Hepatocyte (in vitro differentiated cells): ENCODE results near the gene COL19A1. TPM values are rescaled to one million over a fixed set of nuclear protein-coding genes. Genes with fewer than 3 reads are reported as not detected.

Experiments used
- DNase-seq: peaks from one replicate; pipeline ENCODE4 v3.0.0-alpha.2; 2016; ENCODE audit warnings: low spot score
- H2AFZ ChIP-seq: fragments of 200-600 bp; sonication (generic); 2 replicates; pipeline ENCODE4 v1.6.0; 2016; ENCODE audit warnings: antibody characterized with exemption, mild to moderate bottlenecking
- H3K27ac ChIP-seq: fragments of 200-600 bp; sonication (generic); 2 replicates; pipeline ENCODE4 v1.5.1; 2016; ENCODE audit warnings: mild to moderate bottlenecking
- H3K27me3 ChIP-seq: fragments of 200-600 bp; sonication (generic); 2 replicates; pipeline ENCODE4 v1.6.1; 2016
- H3K36me3 ChIP-seq: fragments of 200-600 bp; sonication (generic); replicated peaks from 2 replicates; pipeline ENCODE4 v1.5.1; 2016; ENCODE audit warnings: low read depth; ENCODE audit not compliant: insufficient read depth
- H3K4me1 ChIP-seq: fragments of 200-600 bp; sonication (generic); 2 replicates; pipeline ENCODE4 v1.5.1; 2016; ENCODE audit warnings: mild to moderate bottlenecking, moderate library complexity; ENCODE audit not compliant: insufficient read depth
- H3K4me2 ChIP-seq: fragments of 200-600 bp; sonication (generic); 2 replicates; pipeline ENCODE4 v1.6.0; 2016
- H3K4me3 ChIP-seq: fragments of 200-600 bp; sonication (generic); 2 replicates; pipeline ENCODE4 v1.5.1; 2016; ENCODE audit warnings: mild to moderate bottlenecking
- H3K79me2 ChIP-seq: fragments of 200-600 bp; sonication (generic); 2 replicates; pipeline ENCODE4 v1.6.0; 2017; ENCODE audit warnings: mild to moderate bottlenecking
- H3K9me2 ChIP-seq: fragments of 200-600 bp; sonication (generic); replicated peaks from 2 replicates; pipeline ENCODE4 v1.6.0; 2017; ENCODE audit warnings: mild to moderate bottlenecking; ENCODE audit not compliant: insufficient read depth
- H3K9me3 ChIP-seq: fragments of 200-600 bp; sonication (generic); 2 replicates; pipeline ENCODE4 v1.5.1; 2016; ENCODE audit warnings: low read depth, mild to moderate bottlenecking
- H4K20me1 ChIP-seq: fragments of 200-600 bp; sonication (generic); 2 replicates; pipeline ENCODE4 v1.6.0; 2016; ENCODE audit warnings: mild to moderate bottlenecking; ENCODE audit not compliant: insufficient read depth, poor library complexity, severe bottlenecking
- EZH2 ChIP-seq: fragments of 200-600 bp; sonication (generic); IDR thresholded peaks from 2 replicates; pipeline ENCODE4 v1.6.1; 2016; ENCODE audit warnings: antibody characterized with exemption, mild to moderate bottlenecking, borderline replicate concordance
- EZH2phosphoT487 ChIP-seq: fragments of 200-600 bp; sonication (generic); IDR thresholded peaks from one replicate; pipeline ENCODE4 v1.6.1; 2018; ENCODE audit warnings: antibody characterized with exemption, mild to moderate bottlenecking, low read depth, moderate library complexity; ENCODE audit not compliant: unreplicated experiment, severe bottlenecking
- WGBS: methylation state at CpG from one replicate; pipeline ENCODE4 v1.1.6; 2016; ENCODE audit warnings: low lambda C conversion rate; ENCODE audit errors: missing lambda C conversion rate; 5-methylcytosine and 5-hydroxymethylcytosine counted together
- polyA plus RNA-seq: library from polyadenylated mRNA; unstranded; fragments of >200 nt; fragmentation: Nextera tagmentation; extraction: Ambion mirVana; gene quantifications from 2 replicates; pipeline ENCODE4 v1.2.1, GENCODE V29; 2016
- total RNA-seq: library from RNA; depleted of rRNA; stranded (reverse); fragments of >200 nt; gene quantifications from 2 replicates; pipeline ENCODE4 v1.2.3, GENCODE V29; 2014
- TF ChIP-seq, protein P1 (sequence below): fragments of 200-600 bp; sonication (generic); IDR thresholded peaks from 2 replicates; pipeline ENCODE4 v1.5.1; 2016; ENCODE audit warnings: antibody characterized with exemption, mild to moderate bottlenecking; ENCODE audit not compliant: poor library complexity

The COL19A1 gene
- total and polyA plus RNA-seq, 2 experiments from 2014 or later = 1.1 to 1.2 TPM

DNA sequence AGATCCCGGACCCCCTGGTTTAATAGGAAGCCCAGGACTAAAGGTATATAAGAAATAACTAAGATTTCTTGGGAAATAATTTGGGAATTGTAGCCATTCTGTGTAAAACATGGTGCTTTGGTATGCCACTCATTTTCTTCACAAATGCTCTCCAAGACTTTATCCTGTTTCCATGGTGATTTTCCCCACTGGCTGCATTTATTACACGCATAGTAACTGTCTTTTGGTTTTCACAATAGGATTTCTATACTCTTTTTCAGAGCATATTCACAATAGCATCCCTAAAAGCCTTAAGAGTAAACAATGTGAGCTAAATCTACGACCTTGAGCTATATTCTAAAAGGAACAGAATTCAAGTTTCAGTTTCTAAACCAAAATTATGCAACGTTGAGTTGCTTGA is 275.7 kb downstream of the COL19A1 start:
- no peak for DNase-seq
- Histone ChIP-seq H3K79me2 (no peaks in the 10 kb centered on the region), H3K27ac (no peak overlapping the region), H3K36me3 (no peaks in the 10 kb centered on the region), H2AFZ (no peak overlapping the region), H4K20me1 (no peaks in the 10 kb centered on the region), H3K4me2 (no peak overlapping the region), H3K4me3 (no peak overlapping the region), H3K9me2 (no peaks in the 10 kb centered on the region), H3K27me3 (no peaks in the 10 kb centered on the region), H3K4me1 (no peaks in the 10 kb centered on the region), H3K9me3 (no peaks in the 10 kb centered on the region)
- WGBS = 86% methylated on average over 4 of the region's 4 CpGs
- TF ChIP-seq EZH2 (no peak), EZH2phosphoT487 (no peak)
- TF ChIP-seq, protein P1, sequence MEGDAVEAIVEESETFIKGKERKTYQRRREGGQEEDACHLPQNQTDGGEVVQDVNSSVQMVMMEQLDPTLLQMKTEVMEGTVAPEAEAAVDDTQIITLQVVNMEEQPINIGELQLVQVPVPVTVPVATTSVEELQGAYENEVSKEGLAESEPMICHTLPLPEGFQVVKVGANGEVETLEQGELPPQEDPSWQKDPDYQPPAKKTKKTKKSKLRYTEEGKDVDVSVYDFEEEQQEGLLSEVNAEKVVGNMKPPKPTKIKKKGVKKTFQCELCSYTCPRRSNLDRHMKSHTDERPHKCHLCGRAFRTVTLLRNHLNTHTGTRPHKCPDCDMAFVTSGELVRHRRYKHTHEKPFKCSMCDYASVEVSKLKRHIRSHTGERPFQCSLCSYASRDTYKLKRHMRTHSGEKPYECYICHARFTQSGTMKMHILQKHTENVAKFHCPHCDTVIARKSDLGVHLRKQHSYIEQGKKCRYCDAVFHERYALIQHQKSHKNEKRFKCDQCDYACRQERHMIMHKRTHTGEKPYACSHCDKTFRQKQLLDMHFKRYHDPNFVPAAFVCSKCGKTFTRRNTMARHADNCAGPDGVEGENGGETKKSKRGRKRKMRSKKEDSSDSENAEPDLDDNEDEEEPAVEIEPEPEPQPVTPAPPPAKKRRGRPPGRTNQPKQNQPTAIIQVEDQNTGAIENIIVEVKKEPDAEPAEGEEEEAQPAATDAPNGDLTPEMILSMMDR = no peak

DNA sequence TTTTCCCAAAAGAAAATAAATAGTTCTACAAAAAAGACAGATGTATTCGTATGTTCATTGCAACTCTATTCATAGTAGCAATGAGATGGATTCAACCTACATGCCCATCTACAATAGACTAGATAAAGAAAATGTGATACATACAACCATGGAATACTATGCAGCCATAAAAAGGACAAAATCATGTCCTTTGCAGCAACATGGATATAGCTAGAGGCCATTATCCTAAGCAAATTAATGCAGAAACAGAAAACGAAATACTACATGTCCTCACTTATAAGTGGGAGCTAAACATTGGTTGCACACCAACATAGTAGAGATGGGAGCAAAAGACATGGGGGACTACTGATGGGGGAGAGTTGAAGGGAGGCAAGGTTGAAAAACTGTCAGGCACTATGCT is 278.8 kb downstream of the COL19A1 start:
- 82% methylated on average over 2 of the region's 2 CpGs for WGBS

DNA sequence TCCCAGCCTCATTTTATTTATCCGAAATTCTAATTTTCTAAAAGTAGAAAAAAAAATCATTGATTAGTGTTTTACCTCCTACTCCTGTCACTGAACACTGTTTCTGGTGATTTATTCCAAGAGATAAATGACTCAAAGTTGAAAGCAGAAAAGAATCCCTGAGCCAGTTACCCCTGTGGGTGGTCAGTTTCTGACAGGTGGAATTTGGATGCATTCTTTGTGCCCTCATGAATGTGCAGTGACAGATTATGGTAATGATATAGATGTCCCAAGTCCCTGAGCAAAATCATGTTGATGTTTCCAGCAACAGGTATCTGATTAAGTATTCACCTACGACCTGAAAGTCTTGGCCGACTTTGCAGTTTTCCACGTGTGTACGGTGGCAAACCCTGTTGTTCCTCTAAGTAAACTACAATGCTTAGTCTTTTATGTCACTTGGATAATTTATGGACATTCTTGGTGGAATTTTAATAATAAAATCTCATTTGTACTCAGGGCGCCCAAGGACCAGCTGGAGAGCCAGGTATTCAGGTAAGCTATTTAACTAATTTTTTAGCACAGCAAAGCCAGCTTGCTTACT is 282.9 kb downstream of the COL19A1 start:
- no peak for TF ChIP-seq EZH2
- TF ChIP-seq EZH2phosphoT487 = no peak
- TF ChIP-seq, protein P1 = no peak
- Histone ChIP-seq H3K27me3 (no peaks in the 10 kb centered on the region), H3K36me3 (no peaks in the 10 kb centered on the region), H3K27ac (no peak overlapping the region), H3K79me2 (no peaks in the 10 kb centered on the region), H3K4me1 (no peaks in the 10 kb centered on the region), H3K9me3 (no peaks in the 10 kb centered on the region), H3K4me3 (no peak overlapping the region), H3K4me2 (no peak overlapping the region), H4K20me1 (no peaks in the 10 kb centered on the region), H2AFZ (no peak overlapping the region), H3K9me2 (no peaks in the 10 kb centered on the region)
- 81% methylated on average over 6 of the region's 6 CpGs for WGBS
- DNase-seq = no peak

More for the DNA sequence above, 278.8 kb downstream of the COL19A1 start:
- Histone ChIP-seq H3K4me1 (no peaks in the 10 kb centered on the region), H3K9me2 (no peaks in the 10 kb centered on the region), H3K4me2 (no peak overlapping the region), H3K27ac (no peak overlapping the region), H3K27me3 (no peaks in the 10 kb centered on the region), H3K36me3 (no peaks in the 10 kb centered on the region), H3K9me3 (no peaks in the 10 kb centered on the region), H3K79me2 (no peaks in the 10 kb centered on the region), H3K4me3 (no peak overlapping the region), H4K20me1 (no peaks in the 10 kb centered on the region), H2AFZ (no peak overlapping the region)
- TF ChIP-seq, protein P1 = no peak
- no peak for TF ChIP-seq EZH2
- DNase-seq = no peak

DNA sequence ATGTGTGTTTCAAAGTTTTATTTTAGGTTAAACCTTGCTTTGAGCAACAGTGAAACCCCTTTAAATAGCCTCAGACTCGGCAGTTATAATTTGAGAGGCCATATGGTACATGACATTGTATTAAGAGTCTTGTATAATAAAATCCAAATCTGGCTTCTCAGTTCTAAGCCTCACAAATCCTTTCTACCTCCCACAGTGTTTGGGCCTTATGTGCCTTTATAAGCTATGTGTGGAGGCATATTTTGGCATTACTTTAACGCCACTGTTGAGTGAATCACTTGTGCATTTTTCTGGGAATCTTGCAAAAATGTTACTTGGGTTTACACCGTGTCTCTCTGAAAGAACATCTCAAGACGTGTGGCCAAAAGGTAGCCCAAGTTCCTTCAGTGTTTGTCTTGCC is 284.2 kb downstream of the COL19A1 start:
- Histone ChIP-seq H3K9me2 (no peaks in the 10 kb centered on the region), H2AFZ (no peak overlapping the region), H3K27ac (no peak overlapping the region), H3K9me3 (no peaks in the 10 kb centered on the region), H3K36me3 (no peaks in the 10 kb centered on the region), H4K20me1 (no peaks in the 10 kb centered on the region), H3K79me2 (no peaks in the 10 kb centered on the region), H3K4me2 (no peak overlapping the region), H3K4me1 (no peaks in the 10 kb centered on the region), H3K4me3 (no peak overlapping the region), H3K27me3 (no peaks in the 10 kb centered on the region)
- TF ChIP-seq, protein P1 = no peak
- TF ChIP-seq EZH2 (no peak), EZH2phosphoT487 (no peak)
- WGBS = 64% methylated on average over 4 of the region's 4 CpGs
- no peak for DNase-seq
